Activated naive CD8-positive, alpha-beta T cell (primary cell): ENCODE data around the gene UNC79.

ENCODE experiments used
- H3K27ac Mint-ChIP-seq: one replicate; pipeline ENCODE4 v1.8.0; 2021; ENCODE audit warnings: mixed read lengths
- H3K27me3 Mint-ChIP-seq: one replicate; pipeline ENCODE4 v1.8.0; 2021; ENCODE audit warnings: mixed read lengths
- H3K36me3 Mint-ChIP-seq: one replicate; pipeline ENCODE4 v1.8.0; 2021; ENCODE audit warnings: mixed read lengths
- H3K4me1 Mint-ChIP-seq: one replicate; pipeline ENCODE4 v1.8.0; 2021; ENCODE audit warnings: low read depth, mixed read lengths
- H3K4me3 Mint-ChIP-seq: one replicate; pipeline ENCODE4 v1.8.0; 2021; ENCODE audit warnings: mild to moderate bottlenecking, mixed read lengths
- H3K9me3 Mint-ChIP-seq: one replicate; pipeline ENCODE4 v1.8.0; 2021; ENCODE audit warnings: low read depth, mixed read lengths

The UNC79 gene

GRCh38 chr14:93548102-93548843, 117.5 kb downstream of the UNC79 start:
- Mint-ChIP-seq H3K27me3 (peaks cover 16% of the 10 kb centered on the region), H3K4me1 (no peaks in the 10 kb centered on the region), H3K36me3 (no peaks in the 10 kb centered on the region), H3K9me3 (no peaks in the 10 kb centered on the region), H3K4me3 (no peak overlapping the region), H3K27ac (no peak overlapping the region)

- Mint-ChIP-seq H3K4me1 (no peaks in the 10 kb centered on the region), H3K27ac (no peak overlapping the region), H3K27me3 (peaks cover 11% of the 10 kb centered on the region), H3K9me3 (no peaks in the 10 kb centered on the region), H3K36me3 (no peaks in the 10 kb centered on the region), H3K4me3 (no peak overlapping the region)
Measured at GRCh38 chr14:93549595-93549994, 118.9 kb downstream of the UNC79 start.

- no peaks in the 10 kb centered on the region for H3K36me3 Mint-ChIP-seq
- peaks cover 9% of the 10 kb centered on the region for H3K27me3 Mint-ChIP-seq
- H3K4me3 Mint-ChIP-seq: no peak overlapping the region
- no peak overlapping the region for H3K27ac Mint-ChIP-seq
- no peaks in the 10 kb centered on the region for H3K9me3 Mint-ChIP-seq
- H3K4me1 Mint-ChIP-seq: no peaks in the 10 kb centered on the region
Measured at GRCh38 chr14:93564918-93565317, 134.2 kb downstream of the UNC79 start.

- Mint-ChIP-seq H3K27me3 (peaks cover 9% of the 10 kb centered on the region), H3K36me3 (no peaks in the 10 kb centered on the region), H3K4me3 (no peak overlapping the region), H3K9me3 (no peaks in the 10 kb centered on the region), H3K27ac (no peak overlapping the region), H3K4me1 (no peaks in the 10 kb centered on the region)
Measured at GRCh38 chr14:93566065-93566693, 135.4 kb downstream of the UNC79 start.

- H3K4me3 Mint-ChIP-seq: no peak overlapping the region
- no peaks in the 10 kb centered on the region for H3K36me3 Mint-ChIP-seq
- no peaks in the 10 kb centered on the region for H3K4me1 Mint-ChIP-seq
- peaks cover 9% of the 10 kb centered on the region for H3K27me3 Mint-ChIP-seq
- no peaks in the 10 kb centered on the region for H3K9me3 Mint-ChIP-seq
- no peak overlapping the region for H3K27ac Mint-ChIP-seq
Measured at GRCh38 chr14:93571275-93571674, 140.5 kb downstream of the UNC79 start.

GRCh38 chr14:93579178-93579577, 148.4 kb downstream of the UNC79 start:
- Mint-ChIP-seq H3K9me3 (no peaks in the 10 kb centered on the region), H3K36me3 (no peaks in the 10 kb centered on the region), H3K27ac (no peak overlapping the region), H3K4me3 (no peak overlapping the region), H3K27me3 (peaks cover 6% of the 10 kb centered on the region), H3K4me1 (no peaks in the 10 kb centered on the region)

- Mint-ChIP-seq H3K9me3 (no peaks in the 10 kb centered on the region), H3K27ac (no peak overlapping the region), H3K4me3 (no peak overlapping the region)
Measured at GRCh38 chr14:93582516-93582915, 151.8 kb downstream of the UNC79 start.

GRCh38 chr14:93587330-93587729, 156.6 kb downstream of the UNC79 start:
- H3K27me3 Mint-ChIP-seq: peaks cover 7% of the 10 kb centered on the region
- no peak overlapping the region for H3K27ac Mint-ChIP-seq
- no peaks in the 10 kb centered on the region for H3K4me1 Mint-ChIP-seq
- peaks cover 3% of the 10 kb centered on the region for H3K9me3 Mint-ChIP-seq
- no peak overlapping the region for H3K4me3 Mint-ChIP-seq
- no peaks in the 10 kb centered on the region for H3K36me3 Mint-ChIP-seq

More at GRCh38 chr14:93582516-93582915, 151.8 kb downstream of the UNC79 start:
- no peaks in the 10 kb centered on the region for H3K36me3 Mint-ChIP-seq
- H3K4me1 Mint-ChIP-seq: no peaks in the 10 kb centered on the region
- peaks cover 5% of the 10 kb centered on the region for H3K27me3 Mint-ChIP-seq

GRCh38 chr14:93591506-93591905, 160.8 kb downstream of the UNC79 start:
- H3K9me3 Mint-ChIP-seq: peaks cover 3% of the 10 kb centered on the region
- H3K27ac Mint-ChIP-seq: no peak overlapping the region
- no peak overlapping the region for H3K4me3 Mint-ChIP-seq
- no peaks in the 10 kb centered on the region for H3K36me3 Mint-ChIP-seq
- H3K4me1 Mint-ChIP-seq: no peaks in the 10 kb centered on the region
- H3K27me3 Mint-ChIP-seq: peaks cover 7% of the 10 kb centered on the region

GRCh38 chr14:93592786-93593185, 162.0 kb downstream of the UNC79 start:
- H3K27me3 Mint-ChIP-seq: peaks cover 7% of the 10 kb centered on the region
- H3K4me3 Mint-ChIP-seq: no peak overlapping the region
- no peaks in the 10 kb centered on the region for H3K4me1 Mint-ChIP-seq
- peaks cover 3% of the 10 kb centered on the region for H3K9me3 Mint-ChIP-seq
- H3K27ac Mint-ChIP-seq: no peak overlapping the region
- H3K36me3 Mint-ChIP-seq: no peaks in the 10 kb centered on the region

GRCh38 chr14:93606091-93606490, 175.4 kb downstream of the UNC79 start:
- no peak overlapping the region for H3K27ac Mint-ChIP-seq
- H3K4me1 Mint-ChIP-seq: no peaks in the 10 kb centered on the region
- H3K4me3 Mint-ChIP-seq: no peak overlapping the region
- no peaks in the 10 kb centered on the region for H3K36me3 Mint-ChIP-seq
- H3K9me3 Mint-ChIP-seq: no peaks in the 10 kb centered on the region
- peaks cover 13% of the 10 kb centered on the region for H3K27me3 Mint-ChIP-seq

GRCh38 chr14:93619176-93619793, 188.5 kb downstream of the UNC79 start:
- no peak overlapping the region for H3K4me3 Mint-ChIP-seq
- peaks cover 4% of the 10 kb centered on the region for H3K27me3 Mint-ChIP-seq
- H3K36me3 Mint-ChIP-seq: no peaks in the 10 kb centered on the region
- no peaks in the 10 kb centered on the region for H3K4me1 Mint-ChIP-seq
- no peak overlapping the region for H3K27ac Mint-ChIP-seq
- H3K9me3 Mint-ChIP-seq: no peaks in the 10 kb centered on the region

GRCh38 chr14:93628048-93628447, 197.3 kb downstream of the UNC79 start:
- no peaks in the 10 kb centered on the region for H3K9me3 Mint-ChIP-seq
- H3K27ac Mint-ChIP-seq: no peak overlapping the region
- no peaks in the 10 kb centered on the region for H3K4me1 Mint-ChIP-seq
- H3K36me3 Mint-ChIP-seq: no peaks in the 10 kb centered on the region
- peaks cover 11% of the 10 kb centered on the region for H3K27me3 Mint-ChIP-seq
- no peak overlapping the region for H3K4me3 Mint-ChIP-seq

GRCh38 chr14:93629643-93630042, 198.9 kb downstream of the UNC79 start:
- Mint-ChIP-seq H3K4me1 (no peaks in the 10 kb centered on the region), H3K9me3 (no peaks in the 10 kb centered on the region), H3K27ac (no peak overlapping the region), H3K4me3 (no peak overlapping the region), H3K27me3 (peaks cover 10% of the 10 kb centered on the region), H3K36me3 (no peaks in the 10 kb centered on the region)

GRCh38 chr14:93638790-93639189, 208.1 kb downstream of the UNC79 start:
- Mint-ChIP-seq H3K4me3 (no peak overlapping the region), H3K27ac (no peak overlapping the region), H3K4me1 (no peaks in the 10 kb centered on the region), H3K9me3 (no peaks in the 10 kb centered on the region), H3K27me3 (peaks cover 27% of the 10 kb centered on the region), H3K36me3 (no peaks in the 10 kb centered on the region)
